Endothelial cell of umbilical vein (primary cell): ENCODE measurements around the gene MYO19. TPM values are rescaled to one million over a fixed set of nuclear protein-coding genes. Genes with fewer than 3 reads are reported as not detected.

Experiments used
- BruUV-seq: library from RNA; stranded (reverse); fragments of 400-500 nt; replicated peaks from 2 replicates; lab custom pipeline; 2021; lab: Mats Ljungman, UMichigan
- CTCF ChIA-PET: fragments of 300-600, 350-600 bp; sonication (Branson Sonifier 250); formaldehyde crosslinking; loops from one replicate; lab custom pipeline; 2021; ENCODE audit warnings: antibody characterized with exemption, inconsistent platforms; lab: Charles Lee
- POLR2A ChIA-PET: fragments of 300-600, 350-600 bp; sonication (Branson Sonifier 250); formaldehyde crosslinking; loops from one replicate; lab custom pipeline; 2021; ENCODE audit warnings: antibody characterized with exemption, inconsistent platforms; lab: Charles Lee
- DNase-seq: peaks from one replicate; pipeline ENCODE4 v3.0.0-alpha.2; 2011; ENCODE audit warnings: low read depth, low spot score
- FAIRE-seq: peaks from 2 replicates; lab custom pipeline; 2011; peaks lifted over from hg19 to GRCh38; lab: Jason Lieb, UNC
- H2AFZ ChIP-seq: 2 replicates; pipeline ENCODE4 v1.6.0; 2012; ENCODE audit warnings: low read depth, low read length, control low read depth, inconsistent platforms
- H3K27ac ChIP-seq: 2 replicates; pipeline ENCODE4 v1.5.1; 2011; ENCODE audit warnings: low read depth, mild to moderate bottlenecking, control low read depth, low read length, moderate library complexity; ENCODE audit not compliant: insufficient read depth
- H3K27me3 ChIP-seq, 2 experiments: 2 replicates each; pipeline versions ENCODE4 v1.6.0 to v1.6.1; 2011; ENCODE audit warnings: low read length in 2 of 2, mixed read lengths in 1 of 2; ENCODE audit not compliant: control insufficient read depth in 2 of 2, insufficient read depth in 2 of 2
- H3K36me3 ChIP-seq, 2 experiments: 2 replicates in 1 of 2; 3 replicates in 1 of 2; pipeline ENCODE4 v1.5.1; 2011; ENCODE audit warnings: low read length in 2 of 2, mild to moderate bottlenecking in 1 of 2, moderate library complexity in 1 of 2; ENCODE audit not compliant: control insufficient read depth in 2 of 2, insufficient read depth in 2 of 2; ENCODE audit errors: extremely low read depth in 1 of 2
- H3K4me1 ChIP-seq: 3 replicates; pipeline ENCODE4 v1.5.1; 2011; ENCODE audit warnings: mild to moderate bottlenecking, low read length; ENCODE audit not compliant: control insufficient read depth, insufficient read depth; ENCODE audit errors: extremely low read depth
- H3K4me2 ChIP-seq: 2 replicates; pipeline ENCODE4 v1.6.1; 2011; ENCODE audit warnings: low read length, control low read depth, mixed read lengths; ENCODE audit not compliant: insufficient read depth
- H3K4me3 ChIP-seq, 3 experiments: fragments of 200-600 bp in 1 of 3; sonication (generic), shearing (Covaris generic) in 1 of 3; replicated peaks in 1 of 3; 2 replicates each; pipeline ENCODE4 v1.5.1; 2011 to 2016; ENCODE audit warnings: control low read depth in 3 of 3, low read length in 3 of 3, mild to moderate bottlenecking in 2 of 3, inconsistent platforms in 1 of 3, low read depth in 1 of 3, moderate library complexity in 1 of 3; ENCODE audit not compliant: insufficient read depth in 1 of 3
- H3K79me2 ChIP-seq: 2 replicates; pipeline ENCODE4 v1.6.0; 2012; ENCODE audit warnings: low read length, inconsistent platforms; ENCODE audit not compliant: control insufficient read depth, insufficient read depth
- H3K9ac ChIP-seq: replicated peaks from 2 replicates; pipeline ENCODE3; 2011; ENCODE audit warnings: low read length, control low read depth; ENCODE audit not compliant: insufficient read depth; ENCODE audit errors: extremely low read depth
- H3K9me1 ChIP-seq: replicated peaks from 3 replicates; pipeline ENCODE4 v1.6.0; 2011; ENCODE audit warnings: mild to moderate bottlenecking, low read length; ENCODE audit not compliant: control insufficient read depth, insufficient read depth; ENCODE audit errors: extremely low read depth
- H3K9me3 ChIP-seq: replicated peaks from 2 replicates; pipeline ENCODE4 v1.5.1; 2012; ENCODE audit warnings: low read length, inconsistent platforms; ENCODE audit not compliant: control insufficient read depth, insufficient read depth
- H4K20me1 ChIP-seq: replicated peaks from 2 replicates; pipeline ENCODE3; 2011; ENCODE audit warnings: mild to moderate bottlenecking, low read length; ENCODE audit not compliant: control insufficient read depth, insufficient read depth; ENCODE audit errors: extremely low read depth
- EZH2 ChIP-seq: IDR thresholded peaks from 2 replicates; pipeline ENCODE4 v1.6.1; 2012; ENCODE audit warnings: borderline replicate concordance, low read depth, mild to moderate bottlenecking, moderate library complexity, low read length, inconsistent platforms; ENCODE audit not compliant: severe bottlenecking
- FOS ChIP-seq: IDR thresholded peaks from 2 replicates; pipeline ENCODE4 v1.6.1; 2011; ENCODE audit warnings: mild to moderate bottlenecking, low read length, moderate library complexity, borderline replicate concordance; ENCODE audit not compliant: insufficient read depth
- GATA2 ChIP-seq: IDR thresholded peaks from 2 replicates; pipeline ENCODE4 v1.7.0; 2011; ENCODE audit warnings: low read depth, mild to moderate bottlenecking, moderate library complexity, mixed read lengths, low read length; ENCODE audit not compliant: insufficient read length, insufficient read depth
- JUN ChIP-seq: IDR thresholded peaks from 2 replicates; pipeline ENCODE4 v1.6.1; 2011; ENCODE audit warnings: borderline replicate concordance, low read depth; ENCODE audit not compliant: insufficient read length, insufficient read depth
- MAX ChIP-seq: IDR thresholded peaks from 2 replicates; pipeline ENCODE4 v1.6.1; 2011; ENCODE audit not compliant: insufficient read depth, insufficient read length
- MYC ChIP-seq: IDR thresholded peaks from one replicate; pipeline ENCODE4 v1.6.1; 2011; ENCODE audit warnings: mild to moderate bottlenecking, low read depth, low read length
- POLR2A ChIP-seq: IDR thresholded peaks from 2 replicates; pipeline ENCODE4 v1.6.1; 2012; ENCODE audit warnings: low read depth, mild to moderate bottlenecking, control low read depth, low read length
- POLR2AphosphoS5 ChIP-seq: IDR thresholded peaks from 2 replicates; pipeline ENCODE4 v1.6.1; 2012; ENCODE audit warnings: low read depth, mild to moderate bottlenecking, control low read depth, low read length, moderate library complexity; ENCODE audit not compliant: insufficient read depth
- dilution Hi-C: fragments of 300-500 bp; cut with MboI; formaldehyde crosslinking; loops from one replicate; pipeline ENCODE4 v1.15.0; 2019; ENCODE audit warnings: low sequenced_read_pairs; ENCODE audit not compliant: extremely low pct_ligation_motif_present
- intact Hi-C: fragments of 100-400 bp; cut with micrococcal nuclease; formaldehyde crosslinking; loops from one replicate; pipeline ENCODE4 v1.10.0; 2022
- polyA plus RNA-seq, 4 experiments: library from polyadenylated mRNA; depleted of rRNA in 3 of 4; stranded (reverse) in 3 of 4; unstranded in 1 of 4; fragments of >200 nt; gene quantifications; 2 replicates each; pipeline versions ENCODE4 v1.2.1 to v1.2.3, GENCODE V29; 2011 to 2012; ENCODE audit warnings: missing spikeins in 1 of 4
- total RNA-seq: library from RNA; stranded (reverse); gene quantifications from 2 replicates; pipeline ENCODE4 v1.2.3, GENCODE V29; 2021
- TF ChIP-seq, protein P1 (sequence below), 2 donors: IDR thresholded peaks; 1 replicate in 1 of 2; 2 replicates in 1 of 2; pipeline ENCODE4 v1.5.1; 2011; ENCODE audit warnings: low read length in 2 of 2, mild to moderate bottlenecking in 2 of 2, moderate library complexity in 2 of 2, control low read depth in 1 of 2, inconsistent platforms in 1 of 2, low read depth in 1 of 2; ENCODE audit not compliant: insufficient read depth in 1 of 2; ENCODE audit errors: extremely low read depth in 1 of 2

MYO19 gene
- total and polyA plus RNA-seq, 2 donors (not counting 3 experiments of a cell fraction or from before 2014, with no cell fraction given) = 75.4 to 95.7 TPM

DNA sequence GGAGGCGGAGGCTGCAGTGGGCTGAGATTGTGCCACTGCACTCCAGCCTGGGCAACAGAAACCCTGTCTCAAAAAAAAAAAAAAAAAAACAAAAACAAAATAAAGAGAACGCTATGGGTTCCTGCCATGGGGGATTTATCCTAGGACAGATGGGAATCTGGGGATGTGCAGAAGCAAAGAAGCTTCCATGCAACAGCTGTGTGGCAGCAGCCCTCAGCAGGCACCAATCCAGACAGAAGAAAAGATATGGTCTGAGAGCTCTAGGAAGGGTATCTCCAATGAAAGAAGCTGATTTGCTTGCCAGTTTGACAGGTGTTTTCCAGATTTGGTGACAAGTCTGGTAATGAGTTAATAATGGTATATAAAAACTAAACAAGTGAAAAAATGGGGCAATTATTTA, 11.6 kb downstream of the MYO19 start:
- Histone ChIP-seq H2AFZ (no peak overlapping the region), H3K4me2 (no peak overlapping the region), H3K79me2 (peaks cover 4% of the 10 kb centered on the region), H3K27me3 (no peaks in the 10 kb centered on the region), H3K9me1 (no peaks in the 10 kb centered on the region), H4K20me1 (no peaks in the 10 kb centered on the region), H3K36me3 (peaks cover 25 to 26% of the 10 kb centered on the region in 2 experiments), H3K4me1 (no peaks in the 10 kb centered on the region), H3K4me3 (no peak overlapping the region), H3K9ac (no peak overlapping the region), H3K27ac (no peak overlapping the region), H3K9me3 (no peaks in the 10 kb centered on the region)
- no TSS peak for BruUV-seq
- FAIRE-seq (no peak), DNase-seq (no peak)
- POLR2A ChIA-PET = no interaction called here
- no peak for TF ChIP-seq FOS
- no peak for TF ChIP-seq MYC
- TF ChIP-seq, protein P1, sequence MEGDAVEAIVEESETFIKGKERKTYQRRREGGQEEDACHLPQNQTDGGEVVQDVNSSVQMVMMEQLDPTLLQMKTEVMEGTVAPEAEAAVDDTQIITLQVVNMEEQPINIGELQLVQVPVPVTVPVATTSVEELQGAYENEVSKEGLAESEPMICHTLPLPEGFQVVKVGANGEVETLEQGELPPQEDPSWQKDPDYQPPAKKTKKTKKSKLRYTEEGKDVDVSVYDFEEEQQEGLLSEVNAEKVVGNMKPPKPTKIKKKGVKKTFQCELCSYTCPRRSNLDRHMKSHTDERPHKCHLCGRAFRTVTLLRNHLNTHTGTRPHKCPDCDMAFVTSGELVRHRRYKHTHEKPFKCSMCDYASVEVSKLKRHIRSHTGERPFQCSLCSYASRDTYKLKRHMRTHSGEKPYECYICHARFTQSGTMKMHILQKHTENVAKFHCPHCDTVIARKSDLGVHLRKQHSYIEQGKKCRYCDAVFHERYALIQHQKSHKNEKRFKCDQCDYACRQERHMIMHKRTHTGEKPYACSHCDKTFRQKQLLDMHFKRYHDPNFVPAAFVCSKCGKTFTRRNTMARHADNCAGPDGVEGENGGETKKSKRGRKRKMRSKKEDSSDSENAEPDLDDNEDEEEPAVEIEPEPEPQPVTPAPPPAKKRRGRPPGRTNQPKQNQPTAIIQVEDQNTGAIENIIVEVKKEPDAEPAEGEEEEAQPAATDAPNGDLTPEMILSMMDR (IDR thresholded peaks at IDR 0.05; ENCODE audit: extremely low read depth in 1 of 2, insufficient read depth in 1 of 2, low read depth in 1 of 2, low read length in 2 of 2) = no peak
- no peak for TF ChIP-seq POLR2A
- TF ChIP-seq POLR2AphosphoS5 = no peak
- TF ChIP-seq MAX = no peak
- TF ChIP-seq GATA2 = no peak
- no peak for TF ChIP-seq EZH2
- no peak for TF ChIP-seq JUN
- CTCF ChIA-PET = interaction anchor here (0.7 to 1.4 kb wide), 3 partner anchors 8 to 455 kb away, joined by 3 to 6 read pairs (median 4); no protein-coding TSS in a partner anchor
- intact Hi-C loops = no loop called here
- dilution Hi-C loops = no loop called here
